HEK293 (cell line): Measurements from ENCODE around the gene OGFOD1.

Source experiments
- CTCF ChIA-PET: fragments of 350-600 bp; formaldehyde crosslinking; extraction: SDS; loops from one replicate; lab custom pipeline; 2021; ENCODE audit warnings: antibody characterized with exemption; lab: Yijun Ruan, JAX
- POLR2A ChIA-PET: fragments of 300-600 bp; formaldehyde crosslinking; extraction: SDS; loops from one replicate; lab custom pipeline; 2020; ENCODE audit warnings: antibody characterized with exemption, inconsistent platforms; lab: Yijun Ruan, JAX
- H3K27ac ChIP-seq: fragments of 200-500 bp; sonication (Bioruptor generic); 2 replicates; pipeline ENCODE4 v1.5.1; 2014; ENCODE audit warnings: low read depth, low read length, control low read depth, inconsistent platforms; ENCODE audit errors: extremely low read depth
- H3K36me3 ChIP-seq, 2 experiments: fragments of 200-500 bp in 1 of 2; sonication (Bioruptor generic) in 1 of 2; 1 replicate in 1 of 2; 2 replicates in 1 of 2; pipeline ENCODE4 v1.5.1; 2014 to 2017; ENCODE audit warnings: inconsistent platforms in 2 of 2, low read length in 2 of 2; ENCODE audit not compliant: control insufficient read depth in 2 of 2, insufficient read depth in 1 of 2
- H3K4me1 ChIP-seq: fragments of 200-500 bp; sonication (Bioruptor generic); 2 replicates; pipeline ENCODE4 v1.5.1; 2014; ENCODE audit warnings: mild to moderate bottlenecking, low read length, inconsistent platforms; ENCODE audit not compliant: control insufficient read depth, insufficient read depth
- H3K4me3 ChIP-seq: 2 replicates; pipeline ENCODE4 v1.5.1; 2011; ENCODE audit warnings: low read depth, mild to moderate bottlenecking, control low read depth, low read length, moderate library complexity
- H3K9me3 ChIP-seq: fragments of 200-500 bp; sonication (Bioruptor generic); 2 replicates; pipeline ENCODE4 v1.5.1; 2014; ENCODE audit warnings: low read depth, low read length, inconsistent platforms; ENCODE audit not compliant: control insufficient read depth, insufficient read depth
- GFI1B ChIP-seq: fragments of 450-650 bp; formaldehyde crosslinking; IDR thresholded peaks from 2 replicates; pipeline ENCODE4 v1.5.1; 2016; ENCODE audit warnings: missing biosample characterization, missing genetic modification characterization
- MYNN ChIP-seq: fragments of 450-650 bp; formaldehyde crosslinking; IDR thresholded peaks from 2 replicates; pipeline ENCODE4 v1.5.1; 2016; ENCODE audit warnings: missing biosample characterization, missing genetic modification characterization, borderline replicate concordance
- SALL2 ChIP-seq: fragments of 450-650 bp; formaldehyde crosslinking; IDR thresholded peaks from 2 replicates; pipeline ENCODE4 v1.5.0; 2017; ENCODE audit warnings: missing biosample characterization, mild to moderate bottlenecking, missing genetic modification characterization, borderline replicate concordance
- ZBTB17 ChIP-seq: fragments of 450-650 bp; formaldehyde crosslinking; IDR thresholded peaks from 2 replicates; pipeline ENCODE4 v1.5.1; 2016; ENCODE audit warnings: missing biosample characterization, missing genetic modification characterization
- ZBTB21 ChIP-seq: fragments of 450-650 bp; formaldehyde crosslinking; IDR thresholded peaks from 2 replicates; pipeline ENCODE4 v1.5.1; 2017; ENCODE audit warnings: missing biosample characterization, missing genetic modification characterization
- ZNF2 ChIP-seq: fragments of 450-650 bp; formaldehyde crosslinking; IDR thresholded peaks from 2 replicates; pipeline ENCODE4 v1.5.1; 2016; ENCODE audit warnings: missing biosample characterization, missing genetic modification characterization
- ZNF202 ChIP-seq: fragments of 450-650 bp; formaldehyde crosslinking; IDR thresholded peaks from 2 replicates; pipeline ENCODE4 v1.5.1; 2016; ENCODE audit warnings: missing biosample characterization, missing genetic modification characterization, borderline replicate concordance
- ZNF239 ChIP-seq: fragments of 450-650 bp; formaldehyde crosslinking; IDR thresholded peaks from 2 replicates; pipeline ENCODE4 v1.5.1; 2016; ENCODE audit warnings: missing biosample characterization, missing genetic modification characterization
- ZNF335 ChIP-seq: fragments of 450-650 bp; formaldehyde crosslinking; conservative IDR thresholded peaks from 2 replicates; pipeline ENCODE4 v1.5.1; 2016; ENCODE audit warnings: missing biosample characterization, missing genetic modification characterization
- ZNF366 ChIP-seq: fragments of 450-650 bp; formaldehyde crosslinking; conservative IDR thresholded peaks from 2 replicates; pipeline ENCODE4 v1.5.1; 2016; ENCODE audit warnings: missing biosample characterization, missing genetic modification characterization
- ZNF623 ChIP-seq: fragments of 450-650 bp; formaldehyde crosslinking; IDR thresholded peaks from 2 replicates; pipeline ENCODE4 v1.5.1; 2016; ENCODE audit warnings: missing biosample characterization, missing genetic modification characterization
- ZNF792 ChIP-seq: fragments of 450-650 bp; formaldehyde crosslinking; IDR thresholded peaks from 2 replicates; pipeline ENCODE4 v1.5.1; 2016; ENCODE audit warnings: missing biosample characterization, missing genetic modification characterization
- ZNF843 ChIP-seq: fragments of 450-650 bp; formaldehyde crosslinking; IDR thresholded peaks from 2 replicates; pipeline ENCODE4 v1.5.1; 2016; ENCODE audit warnings: missing biosample characterization, missing genetic modification characterization
- TF ChIP-seq, protein P1 (sequence below): fragments of 450-650 bp; formaldehyde crosslinking; IDR thresholded peaks from 2 replicates; pipeline ENCODE4 v1.5.1; 2016; ENCODE audit warnings: missing biosample characterization, missing genetic modification characterization
- TF ChIP-seq, protein P2 (sequence below): fragments of 450-650 bp; formaldehyde crosslinking; IDR thresholded peaks from 2 replicates; pipeline ENCODE4 v1.5.1; 2017; ENCODE audit warnings: missing biosample characterization, mild to moderate bottlenecking, missing genetic modification characterization, moderate library complexity
- TF ChIP-seq, protein P3 (sequence below): fragments of 450-650 bp; formaldehyde crosslinking; IDR thresholded peaks from 2 replicates; pipeline ENCODE4 v1.5.1; 2016; ENCODE audit warnings: missing biosample characterization, missing genetic modification characterization
- TF ChIP-seq, protein P4 (sequence below): fragments of 450-650 bp; formaldehyde crosslinking; optimal IDR thresholded peaks from 2 replicates; pipeline ENCODE3; 2016; ENCODE audit warnings: missing biosample characterization, mild to moderate bottlenecking, missing genetic modification characterization
- TF ChIP-seq, protein P5 (sequence below): fragments of 450-650 bp; formaldehyde crosslinking; IDR thresholded peaks from 2 replicates; pipeline ENCODE4 v1.5.1; 2016; ENCODE audit warnings: missing biosample characterization, missing genetic modification characterization
- TF ChIP-seq, protein P6 (sequence below): IDR thresholded peaks from 2 replicates; pipeline ENCODE4 v1.6.1; 2011; ENCODE audit warnings: mild to moderate bottlenecking, low read depth, low read length, borderline replicate concordance
- TF ChIP-seq, protein P7 (sequence below): fragments of 450-650 bp; IDR thresholded peaks from 2 replicates; pipeline ENCODE4 v1.5.1; 2018; ENCODE audit warnings: missing biosample characterization, missing genetic modification characterization
- TF ChIP-seq, protein P8 (sequence below): fragments of 450-650 bp; formaldehyde crosslinking; IDR thresholded peaks from 2 replicates; pipeline ENCODE4 v1.5.0; 2017; ENCODE audit warnings: missing biosample characterization, missing genetic modification characterization, borderline replicate concordance
- TF ChIP-seq, protein P9 (sequence below): fragments of 450-650 bp; formaldehyde crosslinking; IDR thresholded peaks from 2 replicates; pipeline ENCODE4 v1.5.1; 2016; ENCODE audit warnings: missing biosample characterization, missing genetic modification characterization

The OGFOD1 gene

DNA sequence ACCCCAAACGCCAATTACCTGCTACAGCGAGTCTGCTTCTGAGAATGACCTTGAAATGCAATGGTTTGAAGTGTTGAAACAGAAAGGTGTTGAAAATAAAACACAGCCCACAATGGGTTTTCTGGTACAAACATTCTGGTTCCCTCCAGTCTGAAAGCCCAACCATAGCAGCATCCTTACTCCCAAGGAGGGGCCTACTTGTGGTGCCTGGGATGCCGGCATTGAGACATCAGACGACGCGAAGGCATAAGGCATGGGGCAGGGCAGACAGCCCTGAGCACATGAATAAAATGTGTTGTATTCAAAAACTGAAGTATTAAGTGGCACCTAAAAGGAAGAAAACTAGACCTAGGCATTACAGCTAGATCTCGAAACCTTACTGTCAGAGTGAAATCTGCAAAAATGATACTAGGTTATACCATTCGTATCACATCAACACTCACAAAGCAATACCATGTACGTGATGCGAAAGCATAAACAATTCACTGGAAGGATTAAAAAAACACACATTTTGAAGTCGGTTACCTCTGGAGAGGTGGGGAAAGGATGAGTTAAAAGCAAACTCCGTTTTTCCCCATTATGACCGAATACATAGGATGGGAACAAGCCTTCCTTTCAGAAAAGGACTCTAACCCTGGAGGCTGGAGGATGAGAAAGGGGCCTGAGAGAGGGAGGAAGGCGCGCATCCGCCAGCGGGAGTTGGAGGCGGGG, 924 bp upstream of the OGFOD1 start:
- Histone ChIP-seq H3K4me1 (peaks cover 5% of the 10 kb centered on the region; the same call in 1 of the 2 replicates), H3K27ac (peak overlapping the region; percentile 78; the same call in 1 of the 2 replicates), H3K9me3 (no peaks in the 10 kb centered on the region), H3K36me3 (peaks cover 26 to 52% of the 10 kb centered on the region in 2 experiments), H3K4me3 (peak overlapping the region; percentile 58)
- ChIA-PET CTCF (no interaction called here), POLR2A (interaction anchor here (0.5 to 1.4 kb wide), 13 partner anchors 10 to 435 kb away, joined by 3 to 12 read pairs (median 4); partner anchors contain the start of genes BBS2 and MT2A)
- TF ChIP-seq, protein P1, sequence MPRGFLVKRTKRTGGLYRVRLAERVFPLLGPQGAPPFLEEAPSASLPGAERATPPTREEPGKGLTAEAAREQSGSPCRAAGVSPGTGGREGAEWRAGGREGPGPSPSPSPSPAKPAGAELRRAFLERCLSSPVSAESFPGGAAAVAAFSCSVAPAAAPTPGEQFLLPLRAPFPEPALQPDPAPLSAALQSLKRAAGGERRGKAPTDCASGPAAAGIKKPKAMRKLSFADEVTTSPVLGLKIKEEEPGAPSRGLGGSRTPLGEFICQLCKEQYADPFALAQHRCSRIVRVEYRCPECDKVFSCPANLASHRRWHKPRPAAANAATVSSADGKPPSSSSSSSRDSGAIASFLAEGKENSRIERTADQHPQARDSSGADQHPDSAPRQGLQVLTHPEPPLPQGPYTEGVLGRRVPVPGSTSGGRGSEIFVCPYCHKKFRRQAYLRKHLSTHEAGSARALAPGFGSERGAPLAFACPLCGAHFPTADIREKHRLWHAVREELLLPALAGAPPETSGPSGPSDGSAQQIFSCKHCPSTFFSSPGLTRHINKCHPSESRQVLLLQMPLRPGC (tag by site-specific recombination): no peak
- TF ChIP-seq, protein P2, sequence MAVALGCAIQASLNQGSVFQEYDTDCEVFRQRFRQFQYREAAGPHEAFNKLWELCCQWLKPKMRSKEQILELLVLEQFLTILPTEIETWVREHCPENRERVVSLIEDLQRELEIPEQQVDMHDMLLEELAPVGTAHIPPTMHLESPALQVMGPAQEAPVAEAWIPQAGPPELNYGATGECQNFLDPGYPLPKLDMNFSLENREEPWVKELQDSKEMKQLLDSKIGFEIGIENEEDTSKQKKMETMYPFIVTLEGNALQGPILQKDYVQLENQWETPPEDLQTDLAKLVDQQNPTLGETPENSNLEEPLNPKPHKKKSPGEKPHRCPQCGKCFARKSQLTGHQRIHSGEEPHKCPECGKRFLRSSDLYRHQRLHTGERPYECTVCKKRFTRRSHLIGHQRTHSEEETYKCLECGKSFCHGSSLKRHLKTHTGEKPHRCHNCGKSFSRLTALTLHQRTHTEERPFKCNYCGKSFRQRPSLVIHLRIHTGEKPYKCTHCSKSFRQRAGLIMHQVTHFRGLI: peak; percentile 95
- TF ChIP-seq ZNF623 (tag by site-specific recombination): no peak
- TF ChIP-seq, protein P3, sequence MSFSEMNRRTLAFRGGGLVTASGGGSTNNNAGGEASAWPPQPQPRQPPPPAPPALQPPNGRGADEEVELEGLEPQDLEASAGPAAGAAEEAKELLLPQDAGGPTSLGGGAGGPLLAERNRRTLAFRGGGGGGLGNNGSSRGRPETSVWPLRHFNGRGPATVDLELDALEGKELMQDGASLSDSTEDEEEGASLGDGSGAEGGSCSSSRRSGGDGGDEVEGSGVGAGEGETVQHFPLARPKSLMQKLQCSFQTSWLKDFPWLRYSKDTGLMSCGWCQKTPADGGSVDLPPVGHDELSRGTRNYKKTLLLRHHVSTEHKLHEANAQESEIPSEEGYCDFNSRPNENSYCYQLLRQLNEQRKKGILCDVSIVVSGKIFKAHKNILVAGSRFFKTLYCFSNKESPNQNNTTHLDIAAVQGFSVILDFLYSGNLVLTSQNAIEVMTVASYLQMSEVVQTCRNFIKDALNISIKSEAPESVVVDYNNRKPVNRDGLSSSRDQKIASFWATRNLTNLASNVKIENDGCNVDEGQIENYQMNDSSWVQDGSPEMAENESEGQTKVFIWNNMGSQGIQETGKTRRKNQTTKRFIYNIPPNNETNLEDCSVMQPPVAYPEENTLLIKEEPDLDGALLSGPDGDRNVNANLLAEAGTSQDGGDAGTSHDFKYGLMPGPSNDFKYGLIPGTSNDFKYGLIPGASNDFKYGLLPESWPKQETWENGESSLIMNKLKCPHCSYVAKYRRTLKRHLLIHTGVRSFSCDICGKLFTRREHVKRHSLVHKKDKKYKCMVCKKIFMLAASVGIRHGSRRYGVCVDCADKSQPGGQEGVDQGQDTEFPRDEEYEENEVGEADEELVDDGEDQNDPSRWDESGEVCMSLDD (tag by site-specific recombination): no peak
- TF ChIP-seq ZNF2 (tag by site-specific recombination): no peak
- TF ChIP-seq ZNF366 (tag by site-specific recombination): peak; percentile 34; the same call in 1 of the 2 replicates
- TF ChIP-seq, protein P4, sequence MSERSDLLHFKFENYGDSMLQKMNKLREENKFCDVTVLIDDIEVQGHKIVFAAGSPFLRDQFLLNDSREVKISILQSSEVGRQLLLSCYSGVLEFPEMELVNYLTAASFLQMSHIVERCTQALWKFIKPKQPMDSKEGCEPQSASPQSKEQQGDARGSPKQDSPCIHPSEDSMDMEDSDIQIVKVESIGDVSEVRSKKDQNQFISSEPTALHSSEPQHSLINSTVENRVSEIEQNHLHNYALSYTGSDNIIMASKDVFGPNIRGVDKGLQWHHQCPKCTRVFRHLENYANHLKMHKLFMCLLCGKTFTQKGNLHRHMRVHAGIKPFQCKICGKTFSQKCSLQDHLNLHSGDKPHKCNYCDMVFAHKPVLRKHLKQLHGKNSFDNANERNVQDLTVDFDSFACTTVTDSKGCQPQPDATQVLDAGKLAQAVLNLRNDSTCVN (tag by site-specific recombination): no peak
- no peak for TF ChIP-seq MYNN
- TF ChIP-seq, protein P5, sequence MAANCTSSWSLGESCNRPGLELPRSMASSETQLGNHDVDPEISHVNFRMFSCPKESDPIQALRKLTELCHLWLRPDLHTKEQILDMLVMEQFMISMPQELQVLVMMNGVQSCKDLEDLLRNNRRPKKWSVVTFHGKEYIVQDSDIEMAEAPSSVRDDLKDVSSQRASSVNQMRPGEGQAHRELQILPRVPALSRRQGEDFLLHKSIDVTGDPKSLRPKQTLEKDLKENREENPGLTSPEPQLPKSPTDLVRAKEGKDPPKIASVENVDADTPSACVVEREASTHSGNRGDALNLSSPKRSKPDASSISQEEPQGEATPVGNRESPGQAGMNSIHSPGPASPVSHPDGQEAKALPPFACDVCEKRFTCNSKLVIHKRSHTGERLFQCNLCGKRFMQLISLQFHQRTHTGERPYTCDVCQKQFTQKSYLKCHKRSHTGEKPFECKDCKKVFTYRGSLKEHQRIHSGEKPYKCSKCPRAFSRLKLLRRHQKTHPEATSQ: no peak
- TF ChIP-seq, protein P6, sequence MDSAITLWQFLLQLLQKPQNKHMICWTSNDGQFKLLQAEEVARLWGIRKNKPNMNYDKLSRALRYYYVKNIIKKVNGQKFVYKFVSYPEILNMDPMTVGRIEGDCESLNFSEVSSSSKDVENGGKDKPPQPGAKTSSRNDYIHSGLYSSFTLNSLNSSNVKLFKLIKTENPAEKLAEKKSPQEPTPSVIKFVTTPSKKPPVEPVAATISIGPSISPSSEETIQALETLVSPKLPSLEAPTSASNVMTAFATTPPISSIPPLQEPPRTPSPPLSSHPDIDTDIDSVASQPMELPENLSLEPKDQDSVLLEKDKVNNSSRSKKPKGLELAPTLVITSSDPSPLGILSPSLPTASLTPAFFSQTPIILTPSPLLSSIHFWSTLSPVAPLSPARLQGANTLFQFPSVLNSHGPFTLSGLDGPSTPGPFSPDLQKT: no peak
- peak; percentile 92 for TF ChIP-seq ZNF335
- TF ChIP-seq, protein P7, sequence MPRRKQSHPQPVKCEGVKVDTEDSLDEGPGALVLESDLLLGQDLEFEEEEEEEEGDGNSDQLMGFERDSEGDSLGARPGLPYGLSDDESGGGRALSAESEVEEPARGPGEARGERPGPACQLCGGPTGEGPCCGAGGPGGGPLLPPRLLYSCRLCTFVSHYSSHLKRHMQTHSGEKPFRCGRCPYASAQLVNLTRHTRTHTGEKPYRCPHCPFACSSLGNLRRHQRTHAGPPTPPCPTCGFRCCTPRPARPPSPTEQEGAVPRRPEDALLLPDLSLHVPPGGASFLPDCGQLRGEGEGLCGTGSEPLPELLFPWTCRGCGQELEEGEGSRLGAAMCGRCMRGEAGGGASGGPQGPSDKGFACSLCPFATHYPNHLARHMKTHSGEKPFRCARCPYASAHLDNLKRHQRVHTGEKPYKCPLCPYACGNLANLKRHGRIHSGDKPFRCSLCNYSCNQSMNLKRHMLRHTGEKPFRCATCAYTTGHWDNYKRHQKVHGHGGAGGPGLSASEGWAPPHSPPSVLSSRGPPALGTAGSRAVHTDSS (tag by site-specific recombination): 0 out of 2 replicates have a peak, but pooled peaks have one; percentile 28
- TF ChIP-seq ZBTB17 (tag by site-specific recombination): no peak
- TF ChIP-seq, protein P8, sequence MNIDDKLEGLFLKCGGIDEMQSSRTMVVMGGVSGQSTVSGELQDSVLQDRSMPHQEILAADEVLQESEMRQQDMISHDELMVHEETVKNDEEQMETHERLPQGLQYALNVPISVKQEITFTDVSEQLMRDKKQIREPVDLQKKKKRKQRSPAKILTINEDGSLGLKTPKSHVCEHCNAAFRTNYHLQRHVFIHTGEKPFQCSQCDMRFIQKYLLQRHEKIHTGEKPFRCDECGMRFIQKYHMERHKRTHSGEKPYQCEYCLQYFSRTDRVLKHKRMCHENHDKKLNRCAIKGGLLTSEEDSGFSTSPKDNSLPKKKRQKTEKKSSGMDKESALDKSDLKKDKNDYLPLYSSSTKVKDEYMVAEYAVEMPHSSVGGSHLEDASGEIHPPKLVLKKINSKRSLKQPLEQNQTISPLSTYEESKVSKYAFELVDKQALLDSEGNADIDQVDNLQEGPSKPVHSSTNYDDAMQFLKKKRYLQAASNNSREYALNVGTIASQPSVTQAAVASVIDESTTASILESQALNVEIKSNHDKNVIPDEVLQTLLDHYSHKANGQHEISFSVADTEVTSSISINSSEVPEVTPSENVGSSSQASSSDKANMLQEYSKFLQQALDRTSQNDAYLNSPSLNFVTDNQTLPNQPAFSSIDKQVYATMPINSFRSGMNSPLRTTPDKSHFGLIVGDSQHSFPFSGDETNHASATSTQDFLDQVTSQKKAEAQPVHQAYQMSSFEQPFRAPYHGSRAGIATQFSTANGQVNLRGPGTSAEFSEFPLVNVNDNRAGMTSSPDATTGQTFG (tag by site-specific recombination): no peak
- TF ChIP-seq, protein P9, sequence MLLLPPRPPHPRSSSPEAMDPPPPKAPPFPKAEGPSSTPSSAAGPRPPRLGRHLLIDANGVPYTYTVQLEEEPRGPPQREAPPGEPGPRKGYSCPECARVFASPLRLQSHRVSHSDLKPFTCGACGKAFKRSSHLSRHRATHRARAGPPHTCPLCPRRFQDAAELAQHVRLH (tag by site-specific recombination): no peak
- no peak for TF ChIP-seq ZNF792 (tag by site-specific recombination)
- no peak for TF ChIP-seq GFI1B
- TF ChIP-seq SALL2: no peak
- TF ChIP-seq ZNF202 (tag by site-specific recombination): no peak
- TF ChIP-seq ZNF239 (tag by site-specific recombination): no peak
- TF ChIP-seq ZNF843 (tag by site-specific recombination): 0 out of 2 replicates have a peak, but pooled peaks have one; percentile 34
- no peak for TF ChIP-seq ZBTB21 (tag by site-specific recombination)
